ENCODE data around the gene PLPP4. TPM values are rescaled to one million over a fixed set of nuclear protein-coding genes. Genes with fewer than 3 reads are reported as not detected.

The PLPP4 gene
- total RNA-seq, 1 experiment from 2014 or later, result not detected

- H3K36me3 ChIP-seq (ENCODE audit: low read depth), result no peaks in the 10 kb centered on the region
- ChIA-PET CTCF (no interaction called here), POLR2A (ENCODE audit: unreplicated experiment) (no interaction called here)
- H3K4me1 ChIP-seq (replicated peaks; ENCODE audit: insufficient read depth), result no peaks in the 10 kb centered on the region
- TF ChIP-seq CTCF (conservative IDR thresholded peaks at IDR 0.05) (no peak), EZH2 (IDR thresholded peaks at IDR 0.05; ENCODE audit: low read depth) (no peak)
- H3K9me3 ChIP-seq (ENCODE audit: insufficient read depth, low read depth), result no peaks in the 10 kb centered on the region
- H3K4me2 ChIP-seq, result no peak overlapping the region
- BruUV-seq (replicated peaks), result no TSS peak
- no peaks in the 10 kb centered on the region for H3F3A ChIP-seq (ENCODE audit: insufficient read depth, low read depth)
- no peak overlapping the region for H2AFZ ChIP-seq
- no peaks in the 10 kb centered on the region for H3K9me2 ChIP-seq (ENCODE audit: insufficient read depth)
- H4K20me1 ChIP-seq (ENCODE audit: insufficient read depth), result no peaks in the 10 kb centered on the region
- intact Hi-C loops (cut with micrococcal nuclease; ENCODE audit: unreplicated experiment), result no loop called here
- H3K27me3 ChIP-seq (ENCODE audit: insufficient read depth, low read depth), result no peaks in the 10 kb centered on the region
- no peaks in the 10 kb centered on the region for H3K79me2 ChIP-seq (ENCODE audit: low read depth)
- no peak overlapping the region for H3K27ac ChIP-seq
- H3K4me3 ChIP-seq, result no peak overlapping the region
- no peak for DNase-seq
These were observed 99.0 kb downstream of the PLPP4 start for GRCh38 chr10:120555842-120556532.

GRCh38 chr10:120557311-120557710 is 100.3 kb downstream of the PLPP4 start:
- H3K36me3 ChIP-seq (ENCODE audit: low read depth), result no peaks in the 10 kb centered on the region
- POLR2A ChIA-PET (ENCODE audit: unreplicated experiment), result no interaction called here
- H3K4me2 ChIP-seq, result no peak overlapping the region
- no peaks in the 10 kb centered on the region for H3K9me3 ChIP-seq (ENCODE audit: insufficient read depth, low read depth)
- H3F3A ChIP-seq (ENCODE audit: insufficient read depth, low read depth), result no peaks in the 10 kb centered on the region
- H3K27me3 ChIP-seq (ENCODE audit: insufficient read depth, low read depth), result no peaks in the 10 kb centered on the region
- no peaks in the 10 kb centered on the region for H3K4me1 ChIP-seq (replicated peaks; ENCODE audit: insufficient read depth)
- DNase-seq, result no peak
- no peak overlapping the region for H3K4me3 ChIP-seq
- H4K20me1 ChIP-seq (ENCODE audit: insufficient read depth), result no peaks in the 10 kb centered on the region
- no peak overlapping the region for H3K27ac ChIP-seq
- TF ChIP-seq CTCF (conservative IDR thresholded peaks at IDR 0.05) (no peak), EZH2 (IDR thresholded peaks at IDR 0.05; ENCODE audit: low read depth) (no peak)
- no peaks in the 10 kb centered on the region for H3K79me2 ChIP-seq (ENCODE audit: low read depth)
- no TSS peak for BruUV-seq (replicated peaks)
- no peak overlapping the region for H2AFZ ChIP-seq
- no peaks in the 10 kb centered on the region for H3K9me2 ChIP-seq (ENCODE audit: insufficient read depth)
- CTCF ChIA-PET, result no interaction called here
- intact Hi-C loops (cut with micrococcal nuclease; ENCODE audit: unreplicated experiment), result no loop called here

- H3K9me3 ChIP-seq (ENCODE audit: insufficient read depth, low read depth), result no peaks in the 10 kb centered on the region
- ChIA-PET POLR2A (ENCODE audit: unreplicated experiment) (no interaction called here), CTCF (no interaction called here)
- intact Hi-C loops (cut with micrococcal nuclease; ENCODE audit: unreplicated experiment), result no loop called here
- H3K4me2 ChIP-seq, result no peak overlapping the region
- no peak overlapping the region for H3K4me3 ChIP-seq
- H3K9me2 ChIP-seq (ENCODE audit: insufficient read depth), result no peaks in the 10 kb centered on the region
- no TSS peak for BruUV-seq (replicated peaks)
- H2AFZ ChIP-seq, result no peak overlapping the region
- no peaks in the 10 kb centered on the region for H4K20me1 ChIP-seq (ENCODE audit: insufficient read depth)
- no peak for DNase-seq
- H3K27ac ChIP-seq, result no peak overlapping the region
- no peak for TF ChIP-seq EZH2 (IDR thresholded peaks at IDR 0.05; ENCODE audit: low read depth)
- no peak for TF ChIP-seq CTCF (conservative IDR thresholded peaks at IDR 0.05)
- no peaks in the 10 kb centered on the region for H3K27me3 ChIP-seq (ENCODE audit: insufficient read depth, low read depth)
- H3K79me2 ChIP-seq (ENCODE audit: low read depth), result no peaks in the 10 kb centered on the region
- no peaks in the 10 kb centered on the region for H3F3A ChIP-seq (ENCODE audit: insufficient read depth, low read depth)
- no peaks in the 10 kb centered on the region for H3K36me3 ChIP-seq (ENCODE audit: low read depth)
- H3K4me1 ChIP-seq (replicated peaks; ENCODE audit: insufficient read depth), result no peaks in the 10 kb centered on the region
These were observed 102.8 kb downstream of the PLPP4 start for GRCh38 chr10:120559800-120560199.

Data from PC-9 (cell line).